ENCODE results near the gene MOV10L1. TPM values are rescaled to one million over a fixed set of nuclear protein-coding genes. Genes with fewer than 3 reads are reported as not detected.

The MOV10L1 gene
- total and polyA plus RNA-seq, 7 experiments from 2014 or later, result not detected

- DNase-seq, result no peak
- H3K4me1 Mint-ChIP-seq, result no peaks in the 10 kb centered on the region
- intact Hi-C loops (cut with micrococcal nuclease), result no loop called here
- H3K4me3 Mint-ChIP-seq, result no peak overlapping the region
- Histone ChIP-seq H3K4me3 (ENCODE audit: low read length) (no peak overlapping the region), H3K27ac (ENCODE audit: low read depth, low read length) (no peak overlapping the region), H3K27me3 (ENCODE audit: control insufficient read depth in 2 of 2, insufficient read depth in 2 of 2, low read length in 2 of 2) (no peaks in the 10 kb centered on the region), H3K9me3 (ENCODE audit: control insufficient read depth in 2 of 3, low read length in 3 of 3) (peaks cover 0 to 12% (median 0%) of the 10 kb centered on the region in 3 experiments), H3K4me1 (ENCODE audit: control insufficient read depth in 2 of 2, insufficient read depth in 2 of 2, low read length in 2 of 2) (no peaks in the 10 kb centered on the region), H3K36me3 (ENCODE audit: control insufficient read depth in 2 of 3, insufficient read depth in 3 of 3, low read length in 3 of 3) (no peaks in the 10 kb centered on the region)
- no peak overlapping the region for H3K27ac Mint-ChIP-seq
- ChIA-PET POLR2A (no interaction called here), CTCF (no interaction called here)
- H3K9me3 Mint-ChIP-seq, result peaks cover 0 to 37% (median 19%) of the 10 kb centered on the region in 11 donors
- ATAC-seq, result no peak
- H3K27me3 Mint-ChIP-seq, result peaks cover 0 to 45% (median 7%) of the 10 kb centered on the region in 5 donors
- H3K36me3 Mint-ChIP-seq, result peaks cover 0 to 15% (median 3%) of the 10 kb centered on the region in 5 donors
Measured at GRCh38 chr22:50121202-50121740, 31.5 kb downstream of the MOV10L1 start.

- intact Hi-C loops (cut with micrococcal nuclease), result no loop called here
- Mint-ChIP-seq H3K27me3 (peaks cover 0 to 51% (median 9%) of the 10 kb centered on the region in 5 donors), H3K36me3 (peaks cover 0 to 15% (median 3%) of the 10 kb centered on the region in 5 donors), H3K27ac (no peak overlapping the region), H3K9me3 (peaks cover 0 to 37% (median 19%) of the 10 kb centered on the region in 11 donors), H3K4me1 (no peaks in the 10 kb centered on the region), H3K4me3 (no peak overlapping the region)
- Histone ChIP-seq H3K36me3 (ENCODE audit: control insufficient read depth in 2 of 3, insufficient read depth in 3 of 3, low read length in 3 of 3) (no peaks in the 10 kb centered on the region), H3K4me3 (ENCODE audit: low read length) (no peak overlapping the region), H3K27me3 (ENCODE audit: control insufficient read depth in 2 of 2, insufficient read depth in 2 of 2, low read length in 2 of 2) (no peaks in the 10 kb centered on the region), H3K27ac (ENCODE audit: low read depth, low read length) (no peak overlapping the region), H3K4me1 (ENCODE audit: control insufficient read depth in 2 of 2, insufficient read depth in 2 of 2, low read length in 2 of 2) (no peaks in the 10 kb centered on the region), H3K9me3 (ENCODE audit: control insufficient read depth in 2 of 3, low read length in 3 of 3) (peaks cover 0 to 12% (median 0%) of the 10 kb centered on the region in 3 experiments)
- CTCF ChIA-PET, result no interaction called here
- POLR2A ChIA-PET, result no interaction called here
- DNase-seq (no peak), ATAC-seq (no peak)
Measured at GRCh38 chr22:50123119-50123518, 33.3 kb downstream of the MOV10L1 start.

- intact Hi-C loops (cut with micrococcal nuclease), result no loop called here
- Mint-ChIP-seq H3K4me1 (no peaks in the 10 kb centered on the region), H3K4me3 (no peak overlapping the region), H3K9me3 (peaks cover 0 to 37% (median 18%) of the 10 kb centered on the region in 11 donors), H3K27me3 (peaks cover 4 to 55% (median 9%) of the 10 kb centered on the region in 5 donors), H3K36me3 (peaks cover 0 to 15% (median 3%) of the 10 kb centered on the region in 5 donors), H3K27ac (no peak overlapping the region)
- Histone ChIP-seq H3K9me3 (ENCODE audit: control insufficient read depth in 2 of 3, low read length in 3 of 3) (peaks cover 0 to 12% (median 0%) of the 10 kb centered on the region in 3 experiments), H3K27me3 (ENCODE audit: control insufficient read depth in 2 of 2, insufficient read depth in 2 of 2, low read length in 2 of 2) (no peaks in the 10 kb centered on the region), H3K27ac (ENCODE audit: low read depth, low read length) (no peak overlapping the region), H3K4me3 (ENCODE audit: low read length) (no peak overlapping the region), H3K36me3 (ENCODE audit: control insufficient read depth in 2 of 3, insufficient read depth in 3 of 3, low read length in 3 of 3) (no peaks in the 10 kb centered on the region), H3K4me1 (ENCODE audit: control insufficient read depth in 2 of 2, insufficient read depth in 2 of 2, low read length in 2 of 2) (no peaks in the 10 kb centered on the region)
- DNase-seq, result no peak
- POLR2A ChIA-PET, result no interaction called here
- CTCF ChIA-PET, result no interaction called here
- ATAC-seq, result no peak
Measured at GRCh38 chr22:50125029-50125428, 35.2 kb downstream of the MOV10L1 start.

DNA sequence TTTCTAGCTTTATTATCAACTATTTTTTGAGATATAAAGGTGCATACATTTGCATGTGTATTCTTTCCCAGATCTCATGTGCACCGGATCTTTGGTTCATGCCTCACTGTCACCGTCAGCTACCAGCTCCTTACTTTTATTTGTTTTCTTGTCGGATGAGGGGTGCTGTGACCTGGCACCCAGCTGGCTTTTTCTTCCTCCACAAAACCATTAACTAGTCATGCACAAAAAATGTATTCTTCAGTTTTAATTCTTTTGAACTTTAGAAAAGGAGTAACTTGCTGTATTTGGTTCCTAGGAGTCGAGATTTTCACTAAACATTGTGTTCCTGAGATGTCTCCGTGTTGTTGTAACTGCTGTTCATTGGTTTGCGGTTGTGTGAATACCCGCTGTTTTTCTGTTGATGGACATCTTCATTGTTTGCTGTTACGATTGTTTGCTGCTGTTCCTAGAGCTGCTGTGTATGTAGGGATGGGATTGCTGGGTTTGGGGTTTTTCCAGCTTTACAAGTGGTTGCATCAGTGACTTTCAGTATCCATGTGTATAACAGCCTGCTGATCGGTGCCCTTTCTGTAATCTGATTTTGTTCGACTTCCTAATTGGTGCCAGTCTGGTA, 39.4 kb downstream of the MOV10L1 start:
- no peak overlapping the region for H3K27ac ChIP-seq (ENCODE audit: low read depth, low read length)
- ChIA-PET CTCF (no interaction called here), POLR2A (no interaction called here)
- Mint-ChIP-seq H3K9me3 (peaks cover 0 to 8% (median 3%) of the 10 kb centered on the region in 11 donors), H3K4me1 (no peaks in the 10 kb centered on the region), H3K27me3 (peaks cover 17 to 41% (median 22%) of the 10 kb centered on the region in 5 donors), H3K4me3 (no peak overlapping the region), H3K36me3 (peaks cover 0 to 3% (median 0%) of the 10 kb centered on the region in 5 donors), H3K27ac (no peak overlapping the region)
- no peaks in the 10 kb centered on the region for H3K4me1 ChIP-seq (ENCODE audit: control insufficient read depth in 2 of 2, insufficient read depth in 2 of 2, low read length in 2 of 2)
- no peaks in the 10 kb centered on the region for H3K27me3 ChIP-seq (ENCODE audit: control insufficient read depth in 2 of 2, insufficient read depth in 2 of 2, low read length in 2 of 2)
- intact Hi-C loops (cut with micrococcal nuclease), result no loop called here
- DNase-seq (no peak), ATAC-seq (no peak)
- H3K36me3 ChIP-seq (ENCODE audit: control insufficient read depth in 2 of 3, insufficient read depth in 3 of 3, low read length in 3 of 3), result no peaks in the 10 kb centered on the region
- H3K9me3 ChIP-seq (ENCODE audit: control insufficient read depth in 2 of 3, low read length in 3 of 3), result peaks cover 0 to 5% (median 0%) of the 10 kb centered on the region in 3 experiments
- H3K4me3 ChIP-seq (ENCODE audit: low read length), result no peak overlapping the region

DNA sequence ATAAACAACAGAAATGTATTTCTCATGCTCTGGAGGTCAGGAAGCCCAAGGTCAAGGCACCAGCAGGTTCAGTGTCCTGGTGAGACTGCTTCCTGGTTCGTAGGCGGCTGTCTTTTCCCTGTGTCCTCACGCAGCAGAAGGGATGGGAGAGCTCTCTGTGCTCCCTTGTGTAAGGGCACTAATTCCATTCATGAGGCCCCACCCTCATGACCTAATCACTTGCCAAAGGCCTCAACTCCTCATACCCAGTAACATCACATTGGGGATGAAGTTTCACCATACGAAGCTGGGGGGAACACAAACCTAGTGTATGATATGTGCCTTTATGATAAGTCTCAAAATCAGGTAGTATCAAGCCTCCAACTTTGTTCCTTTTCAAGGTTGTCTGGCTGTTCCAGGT, 42.1 kb downstream of the MOV10L1 start:
- Mint-ChIP-seq H3K4me1 (no peaks in the 10 kb centered on the region), H3K27me3 (peaks cover 22 to 46% (median 25%) of the 10 kb centered on the region in 5 donors), H3K27ac (no peak overlapping the region)

DNA sequence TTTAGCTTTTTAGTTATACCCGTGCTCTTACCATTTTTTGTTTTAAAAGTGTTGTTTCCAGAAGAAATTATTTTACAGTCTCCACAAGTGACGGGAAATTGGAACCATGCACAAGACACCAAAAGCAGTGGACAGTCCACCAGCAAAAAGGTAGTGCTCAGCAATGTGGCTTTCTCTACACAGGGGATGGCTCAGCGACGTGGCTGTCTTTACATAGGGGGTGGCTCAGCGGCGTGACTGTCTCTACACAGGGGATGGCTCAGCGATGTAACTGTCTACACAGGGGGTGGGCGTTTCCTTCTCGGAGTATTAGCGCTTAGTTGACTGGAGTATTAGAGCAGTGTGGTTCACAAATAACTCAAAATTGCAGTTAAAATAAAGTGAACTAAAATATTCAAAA, 44.7 kb downstream of the MOV10L1 start:
- Mint-ChIP-seq H3K9me3 (no peaks in the 10 kb centered on the region), H3K27me3 (peaks cover 22 to 43% (median 28%) of the 10 kb centered on the region in 5 donors), H3K4me1 (no peaks in the 10 kb centered on the region), H3K4me3 (no peak overlapping the region), H3K36me3 (no peaks in the 10 kb centered on the region), H3K27ac (no peak overlapping the region)
- ATAC-seq (no peak), DNase-seq (no peak)
- H3K36me3 ChIP-seq (ENCODE audit: control insufficient read depth in 2 of 3, insufficient read depth in 3 of 3, low read length in 3 of 3), result no peaks in the 10 kb centered on the region
- H3K27me3 ChIP-seq (ENCODE audit: control insufficient read depth in 2 of 2, insufficient read depth in 2 of 2, low read length in 2 of 2), result no peaks in the 10 kb centered on the region
- H3K27ac ChIP-seq (ENCODE audit: low read depth, low read length), result no peak overlapping the region
- H3K9me3 ChIP-seq (ENCODE audit: control insufficient read depth in 2 of 3, low read length in 3 of 3), result no peaks in the 10 kb centered on the region
- intact Hi-C loops (cut with micrococcal nuclease), result no loop called here
- H3K4me3 ChIP-seq (ENCODE audit: low read length), result no peak overlapping the region
- no peaks in the 10 kb centered on the region for H3K4me1 ChIP-seq (ENCODE audit: control insufficient read depth in 2 of 2, insufficient read depth in 2 of 2, low read length in 2 of 2)
- CTCF ChIA-PET, result no interaction called here
- POLR2A ChIA-PET, result no interaction called here

More for the DNA sequence above, 42.1 kb downstream of the MOV10L1 start:
- Histone ChIP-seq H3K27me3 (ENCODE audit: control insufficient read depth in 2 of 2, insufficient read depth in 2 of 2, low read length in 2 of 2) (no peaks in the 10 kb centered on the region), H3K27ac (ENCODE audit: low read depth, low read length) (no peak overlapping the region), H3K9me3 (ENCODE audit: control insufficient read depth in 2 of 3, low read length in 3 of 3) (no peaks in the 10 kb centered on the region), H3K4me3 (ENCODE audit: low read length) (no peak overlapping the region), H3K4me1 (ENCODE audit: control insufficient read depth in 2 of 2, insufficient read depth in 2 of 2, low read length in 2 of 2) (no peaks in the 10 kb centered on the region), H3K36me3 (ENCODE audit: control insufficient read depth in 2 of 3, insufficient read depth in 3 of 3, low read length in 3 of 3) (no peaks in the 10 kb centered on the region)
- Mint-ChIP-seq H3K36me3 (no peaks in the 10 kb centered on the region), H3K9me3 (no peaks in the 10 kb centered on the region), H3K4me3 (no peak overlapping the region)
- intact Hi-C loops (cut with micrococcal nuclease), result no loop called here
- no peak for ATAC-seq
- ChIA-PET POLR2A (no interaction called here), CTCF (no interaction called here)
- DNase-seq, result no peak

- Mint-ChIP-seq H3K27me3 (peaks cover 12 to 40% (median 21%) of the 10 kb centered on the region in 5 donors), H3K27ac (no peak overlapping the region), H3K4me1 (peaks cover 0 to 3% (median 0%) of the 10 kb centered on the region in 7 donors), H3K36me3 (no peaks in the 10 kb centered on the region), H3K9me3 (no peaks in the 10 kb centered on the region), H3K4me3 (no peak overlapping the region)
- H3K9me3 ChIP-seq (ENCODE audit: control insufficient read depth in 2 of 3, low read length in 3 of 3), result no peaks in the 10 kb centered on the region
- no peak overlapping the region for H3K4me3 ChIP-seq (ENCODE audit: low read length)
- H3K27me3 ChIP-seq (ENCODE audit: control insufficient read depth in 2 of 2, insufficient read depth in 2 of 2, low read length in 2 of 2), result no peaks in the 10 kb centered on the region
- ChIA-PET CTCF (no interaction called here), POLR2A (no interaction called here)
- intact Hi-C loops (cut with micrococcal nuclease), result no loop called here
- DNase-seq (no peak), ATAC-seq (no peak)
- H3K4me1 ChIP-seq (ENCODE audit: control insufficient read depth in 2 of 2, insufficient read depth in 2 of 2, low read length in 2 of 2), result no peaks in the 10 kb centered on the region
- H3K27ac ChIP-seq (ENCODE audit: low read depth, low read length), result no peak overlapping the region
- H3K36me3 ChIP-seq (ENCODE audit: control insufficient read depth in 2 of 3, insufficient read depth in 3 of 3, low read length in 3 of 3), result no peaks in the 10 kb centered on the region
Measured at GRCh38 chr22:50136581-50137015, 46.8 kb downstream of the MOV10L1 start.

Data from naive thymus-derived CD4-positive, alpha-beta T cell (primary cell).